A673 (cell line): Measurements from ENCODE around the gene AKAP1. TPM values are rescaled to one million over a fixed set of nuclear protein-coding genes. Genes with fewer than 3 reads are reported as not detected.

Experiments
- BruUV-seq: library from RNA; stranded (reverse); fragments of 400-500 nt; replicated peaks from 2 replicates; lab custom pipeline; 2021; lab: Mats Ljungman, UMichigan
- CTCF ChIA-PET: fragments of 300-600 bp; sonication (Branson Sonifier 250); formaldehyde crosslinking; loops from one replicate; lab custom pipeline; 2022; ENCODE audit warnings: antibody characterized with exemption; lab: Charles Lee
- POLR2A ChIA-PET: fragments of 300-600 bp; sonication (Branson Sonifier 250); formaldehyde crosslinking; loops from one replicate; lab custom pipeline; 2022; ENCODE audit warnings: antibody characterized with exemption; ENCODE audit not compliant: low non-redundant PET; lab: Charles Lee
- DNase-seq: peaks from one replicate; pipeline ENCODE4 v3.0.0-alpha.2; 2015; ENCODE audit warnings: low spot score
- H3K27ac ChIP-seq: fragments of 200-600 bp; sonication (generic); 2 replicates; pipeline ENCODE4 v1.5.1; 2016; ENCODE audit warnings: mixed run types, low read depth, mild to moderate bottlenecking, mixed read lengths, antibody characterized with exemption, low read length; ENCODE audit not compliant: poor library complexity, severe bottlenecking
- H3K27me3 ChIP-seq: fragments of 200-600 bp; sonication (generic); replicated peaks from 2 replicates; pipeline ENCODE4 v1.6.1; 2017; ENCODE audit warnings: mixed run types, low read depth, mild to moderate bottlenecking, mixed read lengths, antibody characterized with exemption, low read length; ENCODE audit not compliant: insufficient read depth, poor library complexity
- H3K36me3 ChIP-seq: fragments of 200-600 bp; sonication (generic); 2 replicates; pipeline ENCODE4 v1.6.1; 2016; ENCODE audit warnings: mixed run types, mild to moderate bottlenecking, mixed read lengths, antibody characterized with exemption, low read length; ENCODE audit not compliant: insufficient read depth, poor library complexity, severe bottlenecking
- H3K4me1 ChIP-seq: fragments of 200-600 bp; sonication (generic); 2 replicates; pipeline ENCODE4 v1.6.1; 2017; ENCODE audit warnings: mixed run types, mild to moderate bottlenecking, mixed read lengths, antibody characterized with exemption, low read length; ENCODE audit not compliant: insufficient read depth, poor library complexity, severe bottlenecking
- H3K4me3 ChIP-seq: fragments of 200-600 bp; sonication (generic); 2 replicates; pipeline ENCODE4 v1.5.1; 2016; ENCODE audit warnings: low read depth, mixed run types, mild to moderate bottlenecking, mixed read lengths, low read length; ENCODE audit not compliant: poor library complexity, severe bottlenecking
- H3K9me3 ChIP-seq: fragments of 200-600 bp; sonication (generic); 2 replicates; pipeline ENCODE4 v1.6.1; 2016; ENCODE audit warnings: mixed run types, low read depth, mild to moderate bottlenecking, mixed read lengths, antibody characterized with exemption, low read length; ENCODE audit not compliant: poor library complexity, severe bottlenecking
- CTCF ChIP-seq: fragments of 300-800, 200-600 bp; sonication (generic); conservative IDR thresholded peaks from 2 replicates; pipeline ENCODE4 v1.5.1; 2017; ENCODE audit warnings: low read depth, mild to moderate bottlenecking, antibody characterized with exemption, low read length, moderate library complexity, mixed read lengths
- EZH2 ChIP-seq: fragments of 200-600 bp; sonication (generic); IDR thresholded peaks from 2 replicates; pipeline ENCODE4 v1.6.1; 2017; ENCODE audit warnings: borderline replicate concordance, low read depth, mild to moderate bottlenecking, mixed read lengths, antibody characterized with exemption, low read length; ENCODE audit not compliant: poor library complexity, severe bottlenecking
- intact Hi-C: fragments of 100-400 bp; cut with micrococcal nuclease; formaldehyde crosslinking; loops from one replicate; pipeline ENCODE4 v1.10.0; 2022; ENCODE audit not compliant: unreplicated experiment
- total RNA-seq: library from RNA; stranded (reverse); gene quantifications from 2 replicates; pipeline ENCODE4 v1.2.3, GENCODE V29; 2021

AKAP1 gene
- total RNA-seq, 1 experiment from 2014 or later: 43.4 TPM

- no peak for DNase-seq
- Histone ChIP-seq H3K27ac (no peak overlapping the region), H3K9me3 (no peaks in the 10 kb centered on the region), H3K27me3 (no peaks in the 10 kb centered on the region), H3K4me1 (peaks cover 11% of the 10 kb centered on the region), H3K36me3 (no peaks in the 10 kb centered on the region), H3K4me3 (no peak overlapping the region)
- intact Hi-C loops: no loop called here
- ChIA-PET POLR2A (no interaction called here), CTCF (interaction anchor here (0.6 kb wide), 1 partner anchor 673 kb away, joined by 10 read pairs; no protein-coding TSS in a partner anchor)
- no TSS peak for BruUV-seq
- TF ChIP-seq CTCF (no peak), EZH2 (no peak)
Measured at GRCh38 chr17:57088298-57088697, 3.3 kb downstream of the AKAP1 start.

- H3K4me3 ChIP-seq: no peak overlapping the region
- H3K27me3 ChIP-seq: no peaks in the 10 kb centered on the region
- BruUV-seq: no TSS peak
- H3K9me3 ChIP-seq: no peaks in the 10 kb centered on the region
- H3K4me1 ChIP-seq: peaks cover 11% of the 10 kb centered on the region
- DNase-seq: no peak
- intact Hi-C loops: no loop called here
- H3K36me3 ChIP-seq: no peaks in the 10 kb centered on the region
- ChIA-PET POLR2A (no interaction called here), CTCF (interaction anchor here (0.7 kb wide), 1 partner anchor 17 kb away, joined by 4 read pairs; no protein-coding TSS in a partner anchor)
- TF ChIP-seq EZH2: no peak
- no peak for TF ChIP-seq CTCF
- no peak overlapping the region for H3K27ac ChIP-seq
Measured at GRCh38 chr17:57089391-57089790, 4.3 kb downstream of the AKAP1 start.

- Histone ChIP-seq H3K36me3 (no peaks in the 10 kb centered on the region), H3K27me3 (no peaks in the 10 kb centered on the region), H3K27ac (no peak overlapping the region), H3K9me3 (no peaks in the 10 kb centered on the region), H3K4me1 (peaks cover 11% of the 10 kb centered on the region), H3K4me3 (no peak overlapping the region)
- ChIA-PET POLR2A (no interaction called here), CTCF (no interaction called here)
- intact Hi-C loops: no loop called here
- DNase-seq: no peak
- TF ChIP-seq CTCF (no peak), EZH2 (no peak)
- BruUV-seq: no TSS peak
Measured at GRCh38 chr17:57090560-57091185, 5.6 kb downstream of the AKAP1 start.
